SK-N-SH (cell line): ENCODE results near the gene PCYT2. TPM values are rescaled to one million over a fixed set of nuclear protein-coding genes. Genes with fewer than 3 reads are reported as not detected.

Experiments used
- CTCF ChIA-PET: fragments of 300-600, 350-600 bp; formaldehyde crosslinking; extraction: SDS; loops from one replicate; lab custom pipeline; 2021; lab: Yijun Ruan, JAX
- POLR2A ChIA-PET: fragments of 350-600 bp; sonication (Branson Sonifier 250); formaldehyde crosslinking; extraction: SDS; loops from one replicate; lab custom pipeline; 2020; ENCODE audit warnings: antibody characterized with exemption, inconsistent platforms; lab: Yijun Ruan, JAX
- DNase-seq: peaks from one replicate; pipeline ENCODE4 v3.0.0; 2012
- H2AFZ ChIP-seq: fragments of 200-600 bp; sonication (generic); 2 replicates; pipeline ENCODE4 v1.8.1; 2016; ENCODE audit warnings: antibody characterized with exemption, mild to moderate bottlenecking, low read depth
- H3F3A ChIP-seq: fragments of 200-600 bp; sonication (generic); replicated peaks from 2 replicates; pipeline ENCODE3; 2016; ENCODE audit warnings: antibody characterized with exemption, mild to moderate bottlenecking; ENCODE audit not compliant: insufficient read depth
- H3K27ac ChIP-seq, 2 experiments: fragments of 200-500 bp in 1 of 2; fragments of 200-600 bp in 1 of 2; sonication (Bioruptor generic) in 1 of 2; sonication (generic), shearing (Covaris generic) in 1 of 2; 2 replicates each; pipeline versions ENCODE4 v1.5.1 to v1.6.1; 2014 to 2016; ENCODE audit warnings: low read depth in 2 of 2, inconsistent platforms in 1 of 2, low read length in 1 of 2, mild to moderate bottlenecking in 1 of 2, mixed read lengths in 1 of 2
- H3K27me3 ChIP-seq: fragments of 200-600 bp; sonication (generic), shearing (Covaris generic); 2 replicates; pipeline ENCODE4 v1.6.1; 2016; ENCODE audit warnings: mixed run types; ENCODE audit not compliant: insufficient read depth
- H3K36me3 ChIP-seq, 2 experiments: fragments of 200-500 bp in 1 of 2; fragments of 200-600 bp in 1 of 2; sonication (Bioruptor generic) in 1 of 2; sonication (generic) in 1 of 2; replicated peaks in 1 of 2; 2 replicates each; pipeline versions ENCODE3 to v1.5.1; 2014 to 2016; ENCODE audit warnings: low read length in 1 of 2, mild to moderate bottlenecking in 1 of 2; ENCODE audit not compliant: insufficient read depth in 2 of 2, control insufficient read depth in 1 of 2
- H3K4me1 ChIP-seq, 2 experiments: fragments of 200-500 bp in 1 of 2; fragments of 200-600 bp in 1 of 2; sonication (Bioruptor generic) in 1 of 2; sonication (generic), shearing (Covaris generic) in 1 of 2; 2 replicates each; pipeline versions ENCODE4 v1.5.1 to v1.6.1; 2014 to 2016; ENCODE audit warnings: low read depth in 1 of 2, low read length in 1 of 2, mixed run types in 1 of 2; ENCODE audit not compliant: insufficient read depth in 2 of 2, control insufficient read depth in 1 of 2
- H3K4me2 ChIP-seq: fragments of 200-600 bp; sonication (generic), shearing (Covaris generic); 2 replicates; pipeline ENCODE4 v1.6.1; 2017; ENCODE audit warnings: mixed run types
- H3K4me3 ChIP-seq, 2 experiments: fragments of 200-500 bp in 1 of 2; fragments of 200-600 bp in 1 of 2; sonication (Bioruptor generic) in 1 of 2; sonication (generic), shearing (Covaris generic) in 1 of 2; 2 replicates each; pipeline versions ENCODE4 v1.5.1 to v1.8.1; 2014 to 2016; ENCODE audit warnings: low read depth in 2 of 2, inconsistent platforms in 1 of 2, low read length in 1 of 2, mild to moderate bottlenecking in 1 of 2, mixed read lengths in 1 of 2, moderate library complexity in 1 of 2
- H3K79me2 ChIP-seq: fragments of 200-600 bp; sonication (generic); 2 replicates; pipeline ENCODE4 v1.8.1; 2017; ENCODE audit warnings: mild to moderate bottlenecking; ENCODE audit not compliant: insufficient read depth
- H3K9ac ChIP-seq: fragments of 200-600 bp; sonication (generic); 2 replicates; pipeline ENCODE4 v1.6.1; 2017; ENCODE audit warnings: mixed run types
- H3K9me2 ChIP-seq: fragments of 200-600 bp; sonication (generic); 2 replicates; pipeline ENCODE4 v1.6.1; 2017; ENCODE audit warnings: mixed run types
- H3K9me3 ChIP-seq: fragments of 200-600 bp; sonication (generic); 2 replicates; pipeline ENCODE4 v1.6.1; 2017; ENCODE audit warnings: mixed run types, mild to moderate bottlenecking, moderate library complexity
- H4K20me1 ChIP-seq: fragments of 200-600 bp; sonication (generic); 2 replicates; pipeline ENCODE4 v1.6.1; 2017; ENCODE audit warnings: mild to moderate bottlenecking, mixed run types; ENCODE audit not compliant: insufficient read depth
- ELF1 ChIP-seq: IDR thresholded peaks from 2 replicates; pipeline ENCODE4 v1.4.0; 2012
- FOXJ3 ChIP-seq: sonication (generic); formaldehyde crosslinking; IDR thresholded peaks from 2 replicates; pipeline ENCODE4 v1.5.1; 2020; ENCODE audit warnings: mild to moderate bottlenecking, missing genetic modification reagents
- FOXM1 ChIP-seq: IDR thresholded peaks from 2 replicates; pipeline ENCODE4 v1.4.0; 2012; ENCODE audit warnings: low read depth, mild to moderate bottlenecking
- GATA2 ChIP-seq: sonication (generic); formaldehyde crosslinking; IDR thresholded peaks from 2 replicates; pipeline ENCODE4 v1.5.0; 2020; ENCODE audit warnings: mild to moderate bottlenecking, missing genetic modification reagents
- JUND ChIP-seq: IDR thresholded peaks from 2 replicates; pipeline ENCODE4 v1.4.0; 2012
- MEF2A ChIP-seq: IDR thresholded peaks from 2 replicates; pipeline ENCODE4 v1.4.0; 2012; ENCODE audit warnings: low read depth, borderline replicate concordance
- MXI1 ChIP-seq: IDR thresholded peaks from 2 replicates; pipeline ENCODE4 v1.6.1; 2012; ENCODE audit warnings: mild to moderate bottlenecking, low read depth, low read length, improper control_type of control experiment
- NFIC ChIP-seq: IDR thresholded peaks from 2 replicates; pipeline ENCODE4 v1.4.0; 2012; ENCODE audit warnings: borderline replicate concordance
- POLR2AphosphoS5 ChIP-seq: IDR thresholded peaks from 2 replicates; pipeline ENCODE4 v1.6.1; 2012; ENCODE audit warnings: low read depth, low read length
- RAD21 ChIP-seq: IDR thresholded peaks from 2 replicates; pipeline ENCODE4 v1.6.1; 2012; ENCODE audit warnings: mild to moderate bottlenecking, low read length
- RFX5 ChIP-seq: IDR thresholded peaks from 2 replicates; pipeline ENCODE4 v1.6.1; 2012; ENCODE audit warnings: mild to moderate bottlenecking, improper control_type of control experiment, low read length
- SMC3 ChIP-seq: IDR thresholded peaks from 2 replicates; pipeline ENCODE4 v1.6.1; 2012; ENCODE audit warnings: low read depth, low read length, improper control_type of control experiment
- TCF12 ChIP-seq: IDR thresholded peaks from 2 replicates; pipeline ENCODE4 v1.4.0; 2012
- YY1 ChIP-seq: IDR thresholded peaks from 2 replicates; pipeline ENCODE4 v1.4.0; 2012; ENCODE audit warnings: low read depth, mild to moderate bottlenecking
- WGBS: methylation state at CpG from one replicate; pipeline ENCODE4 v1.1.6; 2017; ENCODE audit warnings: low lambda C conversion rate; 5-methylcytosine and 5-hydroxymethylcytosine counted together
- polyA plus RNA-seq, 3 experiments: library from polyadenylated mRNA; depleted of rRNA; stranded (reverse); fragments of >200 nt; gene quantifications; 2 replicates each; pipeline ENCODE4 v1.2.3, GENCODE V29; 2012
- TF ChIP-seq, protein P1 (sequence below): IDR thresholded peaks from 2 replicates; pipeline ENCODE4 v1.4.0; 2012; ENCODE audit warnings: low read depth, borderline replicate concordance
- TF ChIP-seq, protein P2 (sequence below): fragments of 200-600 bp; sonication (generic); IDR thresholded peaks from 2 replicates; pipeline ENCODE4 v1.6.1; 2017; ENCODE audit warnings: antibody characterized with exemption, mild to moderate bottlenecking, moderate library complexity

The PCYT2 gene
- polyA plus RNA-seq, 1 of the 3 experiments (the other 2 are of a cell fraction), result 46.2 TPM

DNA sequence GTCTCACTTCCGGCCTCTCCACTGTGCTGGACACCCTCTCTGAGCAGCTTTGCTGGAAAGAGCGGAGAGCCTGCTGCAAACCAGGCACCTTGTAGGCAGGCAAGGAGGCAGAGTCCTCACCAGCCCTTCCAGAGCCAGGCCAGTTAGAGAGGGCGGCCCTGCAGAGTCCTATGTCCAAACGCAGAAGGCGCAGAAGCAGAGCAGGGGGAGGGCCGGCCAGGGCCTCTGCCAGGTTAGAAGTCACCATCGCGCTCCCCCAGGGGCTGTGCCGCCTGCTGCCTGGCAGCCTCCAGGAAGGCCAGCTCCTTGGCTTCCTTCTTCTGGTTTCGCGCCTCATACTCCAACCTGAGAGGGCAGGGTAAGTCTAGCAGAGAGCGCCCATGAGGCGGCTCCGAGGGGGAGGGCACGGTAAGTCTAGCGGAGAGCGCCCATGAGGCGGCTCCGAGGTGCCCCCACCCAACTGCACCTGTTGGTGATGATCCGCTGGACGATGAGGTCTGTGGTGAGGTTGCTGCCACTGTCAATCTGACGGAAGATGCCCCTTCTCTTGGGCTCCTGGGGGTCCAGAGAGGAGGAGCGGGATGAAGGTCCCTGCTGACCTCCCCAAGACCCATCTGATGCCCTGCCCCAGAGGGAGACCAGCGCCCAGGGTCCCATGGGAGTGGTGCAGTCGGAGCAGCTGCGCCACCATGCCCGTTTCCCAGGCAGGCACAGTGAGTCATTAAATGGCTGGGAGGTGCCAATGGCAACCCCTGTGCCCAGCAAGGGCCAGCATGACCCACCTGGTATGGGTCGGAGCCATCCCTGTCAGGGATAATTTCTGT, 6.4 kb downstream of the PCYT2 start:
- peaks cover 6 to 57% of the 10 kb centered on the region in 2 experiments for H3K36me3 ChIP-seq
- H3K27ac ChIP-seq, result no peak overlapping the region
- no peak overlapping the region for H3K4me2 ChIP-seq
- no peaks in the 10 kb centered on the region for H4K20me1 ChIP-seq
- H3K9me3 ChIP-seq, result no peaks in the 10 kb centered on the region
- DNase-seq, result no peak
- 92% methylated on average over 25 of the region's 28 CpGs for WGBS
- H3K79me2 ChIP-seq, result no peaks in the 10 kb centered on the region
- no peak for TF ChIP-seq SMC3
- TF ChIP-seq TCF12, result no peak
- TF ChIP-seq GATA2 (CRISPR knock-in tag), result no peak
- no peak for TF ChIP-seq RAD21
- TF ChIP-seq MXI1, result no peak
- no peak for TF ChIP-seq POLR2AphosphoS5
- TF ChIP-seq JUND, result no peak
- no peak for TF ChIP-seq MEF2A
- TF ChIP-seq, protein P1, sequence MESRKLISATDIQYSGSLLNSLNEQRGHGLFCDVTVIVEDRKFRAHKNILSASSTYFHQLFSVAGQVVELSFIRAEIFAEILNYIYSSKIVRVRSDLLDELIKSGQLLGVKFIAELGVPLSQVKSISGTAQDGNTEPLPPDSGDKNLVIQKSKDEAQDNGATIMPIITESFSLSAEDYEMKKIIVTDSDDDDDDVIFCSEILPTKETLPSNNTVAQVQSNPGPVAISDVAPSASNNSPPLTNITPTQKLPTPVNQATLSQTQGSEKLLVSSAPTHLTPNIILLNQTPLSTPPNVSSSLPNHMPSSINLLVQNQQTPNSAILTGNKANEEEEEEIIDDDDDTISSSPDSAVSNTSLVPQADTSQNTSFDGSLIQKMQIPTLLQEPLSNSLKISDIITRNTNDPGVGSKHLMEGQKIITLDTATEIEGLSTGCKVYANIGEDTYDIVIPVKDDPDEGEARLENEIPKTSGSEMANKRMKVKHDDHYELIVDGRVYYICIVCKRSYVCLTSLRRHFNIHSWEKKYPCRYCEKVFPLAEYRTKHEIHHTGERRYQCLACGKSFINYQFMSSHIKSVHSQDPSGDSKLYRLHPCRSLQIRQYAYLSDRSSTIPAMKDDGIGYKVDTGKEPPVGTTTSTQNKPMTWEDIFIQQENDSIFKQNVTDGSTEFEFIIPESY, result no peak
- no peak for TF ChIP-seq YY1
- no peak for TF ChIP-seq FOXJ3
- TF ChIP-seq NFIC, result no peak
- TF ChIP-seq FOXM1, result no peak
- TF ChIP-seq ELF1, result no peak
- TF ChIP-seq RFX5, result no peak
- TF ChIP-seq, protein P2, sequence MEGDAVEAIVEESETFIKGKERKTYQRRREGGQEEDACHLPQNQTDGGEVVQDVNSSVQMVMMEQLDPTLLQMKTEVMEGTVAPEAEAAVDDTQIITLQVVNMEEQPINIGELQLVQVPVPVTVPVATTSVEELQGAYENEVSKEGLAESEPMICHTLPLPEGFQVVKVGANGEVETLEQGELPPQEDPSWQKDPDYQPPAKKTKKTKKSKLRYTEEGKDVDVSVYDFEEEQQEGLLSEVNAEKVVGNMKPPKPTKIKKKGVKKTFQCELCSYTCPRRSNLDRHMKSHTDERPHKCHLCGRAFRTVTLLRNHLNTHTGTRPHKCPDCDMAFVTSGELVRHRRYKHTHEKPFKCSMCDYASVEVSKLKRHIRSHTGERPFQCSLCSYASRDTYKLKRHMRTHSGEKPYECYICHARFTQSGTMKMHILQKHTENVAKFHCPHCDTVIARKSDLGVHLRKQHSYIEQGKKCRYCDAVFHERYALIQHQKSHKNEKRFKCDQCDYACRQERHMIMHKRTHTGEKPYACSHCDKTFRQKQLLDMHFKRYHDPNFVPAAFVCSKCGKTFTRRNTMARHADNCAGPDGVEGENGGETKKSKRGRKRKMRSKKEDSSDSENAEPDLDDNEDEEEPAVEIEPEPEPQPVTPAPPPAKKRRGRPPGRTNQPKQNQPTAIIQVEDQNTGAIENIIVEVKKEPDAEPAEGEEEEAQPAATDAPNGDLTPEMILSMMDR, result no peak
- no peaks in the 10 kb centered on the region for H3K27me3 ChIP-seq
- no peaks in the 10 kb centered on the region for H3K9me2 ChIP-seq
- H3K9ac ChIP-seq, result no peak overlapping the region
- CTCF ChIA-PET, result interaction anchor here (1.2 kb wide), 1 partner anchor 55 kb away, joined by 3 read pairs; no protein-coding TSS in a partner anchor
- H3K4me1 ChIP-seq, result peaks cover 0 to 10% of the 10 kb centered on the region in 2 experiments; a peak in 1 of 4 replicates
- POLR2A ChIA-PET, result interaction anchor here (0.6 kb wide), 1 partner anchor 193 kb away, joined by 3 read pairs; no protein-coding TSS in a partner anchor
- H3F3A ChIP-seq, result peaks cover 12% of the 10 kb centered on the region
- no peak overlapping the region for H3K4me3 ChIP-seq
- no peak overlapping the region for H2AFZ ChIP-seq
